Skeletal muscle satellite cell (primary cell): Measurements from ENCODE around the gene PCDHB9.
"Not testable (repeated sequence)": the region's sequence is repeated elsewhere in the genome, so short reads cannot be mapped to it uniquely, and the experiment has no call there.

Experiments
- H3K27me3 ChIP-seq: 2 replicates; pipeline ENCODE4 v1.7.0; 2013; ENCODE audit warnings: low read length; ENCODE audit not compliant: control insufficient read depth, insufficient read depth
- H3K36me3 ChIP-seq: 2 replicates; pipeline ENCODE4 v1.7.0; 2013; ENCODE audit warnings: mild to moderate bottlenecking, control low read depth, low read length; ENCODE audit not compliant: insufficient read depth
- H3K4me1 ChIP-seq: 2 replicates; pipeline ENCODE4 v1.7.0; 2013; ENCODE audit warnings: low read length; ENCODE audit not compliant: control insufficient read depth, insufficient read depth
- H3K4me2 ChIP-seq: 2 replicates; pipeline ENCODE4 v1.7.0; 2013; ENCODE audit warnings: mild to moderate bottlenecking, low read length
- H3K4me3 ChIP-seq: 2 replicates; pipeline ENCODE4 v1.7.0; 2013; ENCODE audit warnings: low read length
- H3K9ac ChIP-seq: 2 replicates; pipeline ENCODE4 v1.7.0; 2013; ENCODE audit warnings: mild to moderate bottlenecking, low read depth, low read length, moderate library complexity
- H3K9me3 ChIP-seq: replicated peaks from 2 replicates; pipeline ENCODE4 v1.7.0; 2013; ENCODE audit warnings: mild to moderate bottlenecking, control low read depth, low read length

The PCDHB9 gene

GRCh38 chr5:141216035-141216434 is 29.1 kb downstream of the PCDHB9 start:
- not testable (repeated sequence) for H3K36me3 ChIP-seq, H3K27me3 ChIP-seq, H3K4me2 ChIP-seq, H3K4me3 ChIP-seq, H3K9me3 ChIP-seq, H3K4me1 ChIP-seq, H3K9ac ChIP-seq

GRCh38 chr5:141223112-141223783 is 36.3 kb downstream of the PCDHB9 start, which contains the start of gene PCDHB14:
TSS of gene PCDHB14 (plus strand) at chr5:141223343. CDS start at chr5:141223506, 163 bp downstream.
- Histone ChIP-seq H3K36me3 (no peaks in the 10 kb centered on the region), H3K4me2 (peak within 1 kb of the TSS; percentile 65), H3K9me3 (no peaks in the 10 kb centered on the region), H3K27me3 (no peaks in the 10 kb centered on the region), H3K4me1 (no peaks in the 10 kb centered on the region), H3K4me3 (peak within 1 kb of the TSS; percentile 60), H3K9ac (no peak within 1 kb of the TSS)

GRCh38 chr5:141224844-141225243 is 37.9 kb downstream of the PCDHB9 start:
- not testable (repeated sequence) for H3K9me3 ChIP-seq, H3K4me2 ChIP-seq, H3K27me3 ChIP-seq, H3K4me1 ChIP-seq, H3K4me3 ChIP-seq, H3K9ac ChIP-seq, H3K36me3 ChIP-seq

GRCh38 chr5:141225421-141225820 is 38.5 kb downstream of the PCDHB9 start:
- H3K4me3 ChIP-seq, H3K4me2 ChIP-seq, H3K9ac ChIP-seq, H3K9me3 ChIP-seq, H3K4me1 ChIP-seq, H3K27me3 ChIP-seq, H3K36me3 ChIP-seq: not testable (repeated sequence)

- Histone ChIP-seq H3K27me3 (peaks cover 4% of the 10 kb centered on the region), H3K4me1 (no peaks in the 10 kb centered on the region), H3K9me3 (peaks cover 15% of the 10 kb centered on the region), H3K36me3 (no peaks in the 10 kb centered on the region), H3K4me3 (peak overlapping the region; percentile 61), H3K4me2 (peak overlapping the region; percentile 48), H3K9ac (no peak overlapping the region)
Measured at GRCh38 chr5:141234109-141234667, 47.2 kb downstream of the PCDHB9 start.

GRCh38 chr5:141235922-141236321 is 49.0 kb downstream of the PCDHB9 start:
- H3K4me2 ChIP-seq, H3K4me3 ChIP-seq, H3K27me3 ChIP-seq, H3K4me1 ChIP-seq, H3K9ac ChIP-seq, H3K36me3 ChIP-seq: not testable (repeated sequence)
- peaks cover 15% of the 10 kb centered on the region for H3K9me3 ChIP-seq

GRCh38 chr5:141236516-141237313 is 49.8 kb downstream of the PCDHB9 start:
- no peak overlapping the region for H3K4me3 ChIP-seq
- no peaks in the 10 kb centered on the region for H3K36me3 ChIP-seq
- no peak overlapping the region for H3K4me2 ChIP-seq
- no peak overlapping the region for H3K9ac ChIP-seq
- H3K4me1 ChIP-seq = no peaks in the 10 kb centered on the region
- peaks cover 15% of the 10 kb centered on the region for H3K9me3 ChIP-seq
- peaks cover 4% of the 10 kb centered on the region for H3K27me3 ChIP-seq
